CD4-positive, CD25-positive, alpha-beta regulatory T cell (primary cell): ENCODE measurements around the gene PDE8A. TPM values are rescaled to one million over a fixed set of nuclear protein-coding genes. Genes with fewer than 3 reads are reported as not detected.

ENCODE experiments used
- ATAC-seq, 2 donors: fragments of 150-1000 bp; cut with Tn5 transposase; one replicate each; pipeline ENCODE4 v1.10.0; 2021; ENCODE audit warnings: low read depth in 2 of 2, moderate number of reproducible peaks in 2 of 2, moderate library complexity in 1 of 2
- DNase-seq, 3 donors: peaks; one replicate each; pipeline versions ENCODE4 v3.0.0 to v3.0.0-alpha.2; 2012 to 2022; ENCODE audit warnings: mixed read lengths in 1 of 3
- H3K27ac ChIP-seq: one replicate; pipeline ENCODE4 v1.7.0; 2013; ENCODE audit warnings: mild to moderate bottlenecking, low read length; ENCODE audit not compliant: insufficient read depth, poor library complexity, severe bottlenecking
- H3K27me3 ChIP-seq: one replicate; pipeline ENCODE4 v1.7.0; 2013; ENCODE audit warnings: low read length; ENCODE audit not compliant: control insufficient read depth, insufficient read depth
- H3K36me3 ChIP-seq: one replicate; pipeline ENCODE4 v1.7.0; 2013; ENCODE audit warnings: mild to moderate bottlenecking, low read length, moderate library complexity; ENCODE audit not compliant: control insufficient read depth, insufficient read depth
- H3K4me1 ChIP-seq: 2 replicates; pipeline ENCODE4 v1.7.0; 2013; ENCODE audit warnings: mild to moderate bottlenecking, low read length; ENCODE audit not compliant: insufficient read depth, control insufficient read depth, poor library complexity, severe bottlenecking
- H3K4me3 ChIP-seq: one replicate; pipeline ENCODE4 v1.7.0; 2013; ENCODE audit warnings: low read depth, mild to moderate bottlenecking, low read length, moderate library complexity
- H3K9me3 ChIP-seq, 2 experiments: 1 replicate in 1 of 2; 2 replicates in 1 of 2; pipeline ENCODE4 v1.7.0; 2013; ENCODE audit warnings: low read length in 2 of 2, mild to moderate bottlenecking in 1 of 2, moderate library complexity in 1 of 2; ENCODE audit not compliant: control insufficient read depth in 2 of 2
- H3K27ac Mint-ChIP-seq, 3 donors: one replicate each; pipeline ENCODE4 v1.8.0; 2020 to 2022; ENCODE audit warnings: mild to moderate bottlenecking in 3 of 3, mixed read lengths in 3 of 3, moderate library complexity in 2 of 3
- H3K27me3 Mint-ChIP-seq: one replicate; pipeline ENCODE4 v1.8.0; 2022; ENCODE audit warnings: mild to moderate bottlenecking, mixed read lengths
- H3K36me3 Mint-ChIP-seq: one replicate; pipeline ENCODE4 v1.8.0; 2020; ENCODE audit warnings: mixed read lengths
- H3K4me1 Mint-ChIP-seq, 4 donors: one replicate each; pipeline ENCODE4 v1.8.0; 2020 to 2022; ENCODE audit warnings: mixed read lengths in 4 of 4, mild to moderate bottlenecking in 1 of 4
- H3K4me3 Mint-ChIP-seq, 4 donors: one replicate each; pipeline ENCODE4 v1.8.0; 2020 to 2022; ENCODE audit warnings: mild to moderate bottlenecking in 4 of 4, mixed read lengths in 4 of 4, moderate library complexity in 3 of 4
- H3K9me3 Mint-ChIP-seq, 7 donors: one replicate each; pipeline ENCODE4 v1.8.0; 2020 to 2022; ENCODE audit warnings: mixed read lengths in 7 of 7, mild to moderate bottlenecking in 3 of 7, moderate library complexity in 2 of 7
- polyA plus RNA-seq, 4 donors: library from polyadenylated mRNA; unstranded; fragments of 300-500 nt; fragmentation: Illumina TruSeq; gene quantifications; one replicate each; pipeline ENCODE4 v1.2.3, GENCODE V29; 2021
- total RNA-seq: library from RNA; stranded (reverse); gene quantifications from one replicate; pipeline ENCODE4 v1.2.3, GENCODE V29; 2022

The PDE8A gene
- total and polyA plus RNA-seq, 5 donors from 2014 or later, result 2.0 to 28.9 (median 4.8) TPM

GRCh38 chr15:85063522-85064079 is 81.9 kb downstream of the PDE8A start:
- Histone ChIP-seq H3K27ac (no peak overlapping the region), H3K36me3 (peaks cover 12% of the 10 kb centered on the region), H3K9me3 (peaks cover 0 to 4% of the 10 kb centered on the region in 2 experiments), H3K4me1 (no peaks in the 10 kb centered on the region), H3K4me3 (no peak overlapping the region), H3K27me3 (no peaks in the 10 kb centered on the region)
- no peak for ATAC-seq
- peaks cover 23% of the 10 kb centered on the region for H3K36me3 Mint-ChIP-seq
- peaks cover 17 to 29% (median 26%) of the 10 kb centered on the region in 4 donors for H3K4me1 Mint-ChIP-seq
- no peak overlapping the region for H3K4me3 Mint-ChIP-seq
- H3K27me3 Mint-ChIP-seq, result no peaks in the 10 kb centered on the region
- H3K9me3 Mint-ChIP-seq, result peaks cover 0 to 11% (median 5%) of the 10 kb centered on the region in 7 donors
- no peak for DNase-seq
- peak overlapping the region in 1 of 3 donors; percentile 70 for H3K27ac Mint-ChIP-seq

- H3K4me1 Mint-ChIP-seq, result peaks cover 17 to 27% (median 20%) of the 10 kb centered on the region in 4 donors
Measured at GRCh38 chr15:85064710-85065109, 83.1 kb downstream of the PDE8A start.

GRCh38 chr15:85071061-85071460 is 89.4 kb downstream of the PDE8A start:
- Mint-ChIP-seq H3K9me3 (no peaks in the 10 kb centered on the region), H3K36me3 (peaks cover 47% of the 10 kb centered on the region), H3K4me3 (no peak overlapping the region), H3K27ac (peak overlapping the region in 1 of 3 donors; percentile 70), H3K4me1 (peaks cover 0 to 11% (median 7%) of the 10 kb centered on the region in 4 donors), H3K27me3 (no peaks in the 10 kb centered on the region)
- H3K36me3 ChIP-seq, result peaks cover 22% of the 10 kb centered on the region
- no peak for ATAC-seq
- H3K27ac ChIP-seq, result no peak overlapping the region
- H3K9me3 ChIP-seq, result no peaks in the 10 kb centered on the region
- no peak overlapping the region for H3K4me3 ChIP-seq
- no peaks in the 10 kb centered on the region for H3K4me1 ChIP-seq
- no peaks in the 10 kb centered on the region for H3K27me3 ChIP-seq
- DNase-seq, result no peak

More at GRCh38 chr15:85064710-85065109, 83.1 kb downstream of the PDE8A start:
- peaks cover 16% of the 10 kb centered on the region for H3K36me3 ChIP-seq
- DNase-seq (no peak), ATAC-seq (no peak)
- H3K9me3 ChIP-seq, result peaks cover 0 to 4% of the 10 kb centered on the region in 2 experiments
- no peaks in the 10 kb centered on the region for H3K27me3 ChIP-seq
- no peaks in the 10 kb centered on the region for H3K27me3 Mint-ChIP-seq
- no peaks in the 10 kb centered on the region for H3K4me1 ChIP-seq
- H3K4me3 Mint-ChIP-seq, result no peak overlapping the region
- H3K27ac Mint-ChIP-seq, result peak overlapping the region in 1 of 3 donors; percentile 87
- peaks cover 0 to 6% (median 0%) of the 10 kb centered on the region in 7 donors for H3K9me3 Mint-ChIP-seq
- peaks cover 29% of the 10 kb centered on the region for H3K36me3 Mint-ChIP-seq
- no peak overlapping the region for H3K4me3 ChIP-seq
- H3K27ac ChIP-seq, result no peak overlapping the region

GRCh38 chr15:85071504-85071903 is 89.8 kb downstream of the PDE8A start:
- H3K27ac Mint-ChIP-seq, result no peak overlapping the region
- H3K27ac ChIP-seq, result no peak overlapping the region
- no peak for ATAC-seq
- H3K27me3 ChIP-seq, result no peaks in the 10 kb centered on the region
- H3K4me1 ChIP-seq, result no peaks in the 10 kb centered on the region
- H3K4me3 Mint-ChIP-seq, result no peak overlapping the region
- DNase-seq, result no peak
- peaks cover 0 to 11% (median 7%) of the 10 kb centered on the region in 4 donors for H3K4me1 Mint-ChIP-seq
- H3K36me3 ChIP-seq, result peaks cover 22% of the 10 kb centered on the region
- no peaks in the 10 kb centered on the region for H3K9me3 Mint-ChIP-seq
- no peaks in the 10 kb centered on the region for H3K27me3 Mint-ChIP-seq
- peaks cover 51% of the 10 kb centered on the region for H3K36me3 Mint-ChIP-seq
- no peak overlapping the region for H3K4me3 ChIP-seq
- H3K9me3 ChIP-seq, result no peaks in the 10 kb centered on the region

GRCh38 chr15:85072917-85073316 is 91.3 kb downstream of the PDE8A start:
- peak overlapping the region in 1 of 3 donors; percentile 72 for H3K27ac Mint-ChIP-seq
- no peak for DNase-seq
- H3K36me3 Mint-ChIP-seq, result peaks cover 56% of the 10 kb centered on the region
- Histone ChIP-seq H3K27me3 (no peaks in the 10 kb centered on the region), H3K9me3 (no peaks in the 10 kb centered on the region), H3K27ac (no peak overlapping the region), H3K36me3 (peaks cover 27% of the 10 kb centered on the region), H3K4me3 (no peak overlapping the region), H3K4me1 (no peaks in the 10 kb centered on the region)
- no peak for ATAC-seq
- H3K9me3 Mint-ChIP-seq, result no peaks in the 10 kb centered on the region
- H3K4me3 Mint-ChIP-seq, result no peak overlapping the region
- no peaks in the 10 kb centered on the region for H3K27me3 Mint-ChIP-seq
- peaks cover 0 to 15% (median 6%) of the 10 kb centered on the region in 4 donors for H3K4me1 Mint-ChIP-seq

- Mint-ChIP-seq H3K27ac (peak overlapping the region in 1 of 3 donors; percentile 72), H3K4me1 (peaks cover 0 to 15% (median 6%) of the 10 kb centered on the region in 4 donors), H3K27me3 (no peaks in the 10 kb centered on the region), H3K9me3 (no peaks in the 10 kb centered on the region), H3K4me3 (no peak overlapping the region), H3K36me3 (peaks cover 51% of the 10 kb centered on the region)
- Histone ChIP-seq H3K4me3 (no peak overlapping the region), H3K27me3 (no peaks in the 10 kb centered on the region), H3K4me1 (no peaks in the 10 kb centered on the region), H3K9me3 (no peaks in the 10 kb centered on the region), H3K27ac (no peak overlapping the region), H3K36me3 (peaks cover 25% of the 10 kb centered on the region)
- DNase-seq (peak in 1 of 3 donors; percentile 11), ATAC-seq (no peak)
Measured at GRCh38 chr15:85073556-85074194, 92.0 kb downstream of the PDE8A start.

- Histone ChIP-seq H3K27me3 (no peaks in the 10 kb centered on the region), H3K36me3 (peaks cover 26% of the 10 kb centered on the region), H3K4me1 (no peaks in the 10 kb centered on the region), H3K27ac (no peak overlapping the region), H3K4me3 (no peak overlapping the region), H3K9me3 (no peaks in the 10 kb centered on the region)
- Mint-ChIP-seq H3K4me3 (no peak overlapping the region), H3K36me3 (peaks cover 42% of the 10 kb centered on the region), H3K4me1 (no peaks in the 10 kb centered on the region), H3K9me3 (no peaks in the 10 kb centered on the region), H3K27me3 (no peaks in the 10 kb centered on the region), H3K27ac (no peak overlapping the region)
- ATAC-seq (no peak), DNase-seq (no peak)
Measured at GRCh38 chr15:85086855-85087254, 105.2 kb downstream of the PDE8A start.

- ATAC-seq, result no peak
- Histone ChIP-seq H3K4me3 (no peak overlapping the region), H3K9me3 (no peaks in the 10 kb centered on the region), H3K27me3 (no peaks in the 10 kb centered on the region), H3K36me3 (peaks cover 36% of the 10 kb centered on the region), H3K27ac (no peak overlapping the region), H3K4me1 (no peaks in the 10 kb centered on the region)
- Mint-ChIP-seq H3K27me3 (no peaks in the 10 kb centered on the region), H3K4me3 (no peak overlapping the region), H3K27ac (no peak overlapping the region), H3K4me1 (no peaks in the 10 kb centered on the region), H3K9me3 (no peaks in the 10 kb centered on the region), H3K36me3 (peaks cover 52% of the 10 kb centered on the region)
- DNase-seq, result no peak
Measured at GRCh38 chr15:85088300-85088699, 106.6 kb downstream of the PDE8A start.
